ENCODE measurements around the gene DARS1. TPM values are rescaled to one million over a fixed set of nuclear protein-coding genes. Genes with fewer than 3 reads are reported as not detected.
"Not testable (repeated sequence)": the region's sequence is repeated elsewhere in the genome, so short reads cannot be mapped to it uniquely, and the experiment has no call there.

DARS1 gene
- total and polyA plus RNA-seq, 2 of the 13 experiments (the other 11 are each of a cell fraction or from before 2014, with no cell fraction given), result 149 to 230 TPM

- TF ChIP-seq REST (IDR thresholded peaks at IDR 0.05; ENCODE audit: borderline replicate concordance in 1 of 2, low read depth in 1 of 2, low read length in 2 of 2) (no peak), BHLHE40 (IDR thresholded peaks at IDR 0.05; ENCODE audit: low read length) (no peak)
These were observed 95.3 kb downstream of the DARS1 start (continued) for GRCh38 chr2:135890149-135890548.

- H3K9ac ChIP-seq (ENCODE audit: insufficient read depth, low read depth, low read length); H3K4me3 ChIP-seq (replicated peaks in 1 of 3; ENCODE audit: insufficient read depth in 1 of 3, low read depth in 2 of 3, low read length in 3 of 3); H3K4me2 ChIP-seq (ENCODE audit: low read depth, low read length); H3K79me2 ChIP-seq (ENCODE audit: insufficient read depth, low read length); H3K27ac ChIP-seq (ENCODE audit: extremely low read length, insufficient read depth, low read length); FAIRE-seq; H3K9me3 ChIP-seq (ENCODE audit: low read length); H3K4me1 ChIP-seq (ENCODE audit: insufficient read depth, low read length); in situ Hi-C loops (cut with HindIII; ENCODE audit: extremely low pct_ligation_motif_present, low pct_unique_long_range_greater_than_20kb); CTCF ChIA-PET (ENCODE audit: low intra/inter-chr PET ratio, low total read pairs); POLR2A ChIA-PET; H2AFZ ChIP-seq (ENCODE audit: low read length); ATAC-seq; intact Hi-C loops (cut with micrococcal nuclease; ENCODE audit: unreplicated experiment); H4K20me1 ChIP-seq (ENCODE audit: insufficient read depth, low read length); DNase-seq (ENCODE audit: low spot score); H3K36me3 ChIP-seq (replicated peaks in 1 of 2; ENCODE audit: control insufficient read depth in 1 of 2, insufficient read depth in 2 of 2, low read length in 2 of 2); BruUV-seq (replicated peaks); H3K27me3 ChIP-seq (ENCODE audit: control insufficient read depth in 1 of 2, insufficient read depth in 2 of 2, low read length in 2 of 2): not testable (repeated sequence)
- 33% methylated on average over 5 of the region's 5 CpGs for WGBS (ENCODE audit: low lambda C conversion rate)
- TF ChIP-seq NFYB (CRISPR knock-in tag; IDR thresholded peaks at IDR 0.05), result 0 out of 2 replicates have a peak, but pooled peaks have one; percentile 27
These were observed 96.8 kb downstream of the DARS1 start for GRCh38 chr2:135888587-135888986.
